T-cell (primary cell): ENCODE measurements around the gene OSBP. TPM values are rescaled to one million over a fixed set of nuclear protein-coding genes. Genes with fewer than 3 reads are reported as not detected.
"Not testable (repeated sequence)": the region's sequence is repeated elsewhere in the genome, so short reads cannot be mapped to it uniquely, and the experiment has no call there.

Experiments used
- ATAC-seq, 4 experiments: fragments of 200-7000 bp in 3 of 4; fragments of 150-1000 bp in 1 of 4; cut with Tn5 transposase; replicated peaks in 1 of 4; 1 replicate in 3 of 4; 2 replicates in 1 of 4; pipeline ENCODE4 v1.10.0; 2021; ENCODE audit warnings: moderate library complexity in 3 of 4, mild to moderate bottlenecking in 2 of 4, moderate number of reproducible peaks in 1 of 4
- CTCF ChIA-PET, 2 donors: fragments of 300-600 bp; sonication (Branson Sonifier 250); formaldehyde crosslinking; loops; one replicate each; lab custom pipeline; 2022; ENCODE audit warnings: antibody characterized with exemption in 2 of 2; lab: Charles Lee
- POLR2A ChIA-PET, 2 donors: fragments of 300-600 bp; sonication (Branson Sonifier 250); formaldehyde crosslinking; loops; one replicate each; lab custom pipeline; 2022; ENCODE audit warnings: antibody characterized with exemption in 2 of 2; lab: Charles Lee
- DNase-seq, 35 experiments: peaks; one replicate each; pipeline versions ENCODE4 v3.0.0 to v3.0.0-alpha.2; 2013 to 2023
- H3K27ac ChIP-seq: one replicate; pipeline ENCODE4 v1.5.1; 2013; ENCODE audit warnings: low read length
- H3K27me3 ChIP-seq, 2 experiments: replicated peaks in 1 of 2; 1 replicate in 1 of 2; 2 replicates in 1 of 2; pipeline versions ENCODE4 v1.6.1 to v1.7.0; 2013; ENCODE audit warnings: low read length in 1 of 2, mixed read lengths in 1 of 2; ENCODE audit not compliant: control insufficient read depth in 2 of 2, insufficient read depth in 2 of 2; ENCODE audit errors: extremely low read depth in 1 of 2
- H3K36me3 ChIP-seq, 2 donors: 1 replicate in 1 of 2; 2 replicates in 1 of 2; pipeline versions ENCODE4 v1.6.1 to v1.7.0; 2013; ENCODE audit warnings: low read length in 1 of 2; ENCODE audit not compliant: control insufficient read depth in 2 of 2, insufficient read depth in 1 of 2; ENCODE audit errors: extremely low read depth in 1 of 2
- H3K4me1 ChIP-seq, 2 experiments: 1 replicate in 1 of 2; 2 replicates in 1 of 2; pipeline versions ENCODE4 v1.6.1 to v1.7.0; 2013; ENCODE audit warnings: low read length in 2 of 2, mixed read lengths in 1 of 2; ENCODE audit not compliant: insufficient read depth in 2 of 2, control insufficient read depth in 1 of 2; ENCODE audit errors: extremely low read depth in 1 of 2
- H3K4me3 ChIP-seq, 2 donors: 1 replicate in 1 of 2; 2 replicates in 1 of 2; pipeline versions ENCODE4 v1.5.1 to v1.7.0; 2013; ENCODE audit warnings: mild to moderate bottlenecking in 2 of 2, low read length in 1 of 2, moderate library complexity in 1 of 2; ENCODE audit not compliant: control insufficient read depth in 1 of 2; ENCODE audit errors: extremely low read depth in 1 of 2
- H3K9me3 ChIP-seq: 2 replicates; pipeline ENCODE4 v1.7.0; 2013
- H3K27ac Mint-ChIP-seq, 2 donors: one replicate each; pipeline ENCODE4 v1.8.0; 2020 to 2021; ENCODE audit warnings: mild to moderate bottlenecking in 2 of 2, mixed read lengths in 2 of 2
- H3K27me3 Mint-ChIP-seq, 2 donors: one replicate each; pipeline ENCODE4 v1.8.0; 2021 to 2022; ENCODE audit warnings: mixed read lengths in 2 of 2
- H3K36me3 Mint-ChIP-seq: one replicate; pipeline ENCODE4 v1.8.0; 2021; ENCODE audit warnings: mixed read lengths
- H3K4me1 Mint-ChIP-seq, 3 donors: one replicate each; pipeline ENCODE4 v1.8.0; 2020 to 2022; ENCODE audit warnings: mixed read lengths in 3 of 3, mild to moderate bottlenecking in 1 of 3
- H3K4me3 Mint-ChIP-seq, 3 donors: one replicate each; pipeline ENCODE4 v1.8.0; 2020 to 2022; ENCODE audit warnings: mild to moderate bottlenecking in 3 of 3, mixed read lengths in 3 of 3, moderate library complexity in 3 of 3
- H3K9me3 Mint-ChIP-seq, 3 donors: one replicate each; pipeline ENCODE4 v1.8.0; 2020 to 2022; ENCODE audit warnings: mixed read lengths in 3 of 3
- WGBS: methylation state at CpG from one replicate; pipeline ENCODE4 v1.1.5; 2013; ENCODE audit warnings: missing lambda C conversion rate; ENCODE audit not compliant: insufficient coverage; 5-methylcytosine and 5-hydroxymethylcytosine counted together
- total RNA-seq, 35 experiments: library from RNA in 6 of 35; stranded (reverse) in 6 of 35; fragments of 120-200 nt in 1 of 35; gene quantifications; one replicate each; pipeline versions ENCODE4 v1.2.1 to v1.2.4 and lab custom pipeline; 2013 to 2026

OSBP gene
- total RNA-seq, 5 donors from 2014 or later (not counting 1 experiment from before 2014, with no cell fraction given) = 44.0 to 59.0 (median 46.2) TPM

GRCh38 chr11:59626969-59627368, 11.4 kb upstream of the OSBP start:
- H3K4me3 Mint-ChIP-seq, H3K36me3 Mint-ChIP-seq, H3K4me1 ChIP-seq, H3K27me3 Mint-ChIP-seq, DNase-seq, H3K36me3 ChIP-seq, H3K4me1 Mint-ChIP-seq, ATAC-seq, H3K27me3 ChIP-seq, CTCF ChIA-PET, POLR2A ChIA-PET, H3K27ac ChIP-seq, H3K9me3 Mint-ChIP-seq, H3K4me3 ChIP-seq, H3K27ac Mint-ChIP-seq, H3K9me3 ChIP-seq: not testable (repeated sequence)
- WGBS = no CpG with 5 or more reads among the region's 4 CpGs

- ATAC-seq = no peak
- CTCF ChIA-PET = no interaction called here
- WGBS = 100% methylated on average over 1 of the region's 3 CpGs
Measured at GRCh38 chr11:59625703-59626102, 10.1 kb upstream of the OSBP start.

GRCh38 chr11:59617876-59618275, 2.3 kb upstream of the OSBP start:
- no peaks in the 10 kb centered on the region for H3K27me3 ChIP-seq
- no peak overlapping the region for H3K4me3 ChIP-seq
- H3K27ac Mint-ChIP-seq = no peak overlapping the region
- H3K36me3 ChIP-seq = peaks cover 0 to 3% of the 10 kb centered on the region in 2 donors
- H3K9me3 Mint-ChIP-seq = no peaks in the 10 kb centered on the region
- peaks cover 9% of the 10 kb centered on the region for H3K36me3 Mint-ChIP-seq
- POLR2A ChIA-PET = interaction anchor here in 1 of 2 donors (2.6 kb wide), 1 partner anchor 51 kb away, joined by 11 read pairs; the partner anchor contains the start of gene PATL1
- no peaks in the 10 kb centered on the region for H3K9me3 ChIP-seq
- no peaks in the 10 kb centered on the region for H3K27me3 Mint-ChIP-seq
- no peak for ATAC-seq
- peaks cover 28 to 30% (median 30%) of the 10 kb centered on the region in 3 donors for H3K4me1 Mint-ChIP-seq
- CTCF ChIA-PET = interaction anchor here in 1 of 2 donors (0.5 to 3.2 kb wide), 2 partner anchors 51 to 1427 kb away, joined by 3 to 35 read pairs; partner anchors contain the start of gene PATL1
- peaks cover 19 to 23% of the 10 kb centered on the region in 2 experiments for H3K4me1 ChIP-seq
- no CpG with 5 or more reads among the region's 1 CpG for WGBS
- DNase-seq = no peak
- no peak overlapping the region for H3K27ac ChIP-seq
- H3K4me3 Mint-ChIP-seq = no peak overlapping the region

More at GRCh38 chr11:59625703-59626102, 10.1 kb upstream of the OSBP start:
- no peak overlapping the region for H3K27ac Mint-ChIP-seq
- Histone ChIP-seq H3K4me3 (no peak overlapping the region), H3K36me3 (no peaks in the 10 kb centered on the region), H3K4me1 (no peaks in the 10 kb centered on the region), H3K9me3 (no peaks in the 10 kb centered on the region), H3K27ac (no peak overlapping the region), H3K27me3 (no peaks in the 10 kb centered on the region)
- no peaks in the 10 kb centered on the region for H3K9me3 Mint-ChIP-seq
- H3K4me1 Mint-ChIP-seq = no peaks in the 10 kb centered on the region
- peaks cover 10% of the 10 kb centered on the region for H3K36me3 Mint-ChIP-seq
- POLR2A ChIA-PET = no interaction called here
- no peaks in the 10 kb centered on the region for H3K27me3 Mint-ChIP-seq
- H3K4me3 Mint-ChIP-seq = no peak overlapping the region
- DNase-seq = no peak

DNA sequence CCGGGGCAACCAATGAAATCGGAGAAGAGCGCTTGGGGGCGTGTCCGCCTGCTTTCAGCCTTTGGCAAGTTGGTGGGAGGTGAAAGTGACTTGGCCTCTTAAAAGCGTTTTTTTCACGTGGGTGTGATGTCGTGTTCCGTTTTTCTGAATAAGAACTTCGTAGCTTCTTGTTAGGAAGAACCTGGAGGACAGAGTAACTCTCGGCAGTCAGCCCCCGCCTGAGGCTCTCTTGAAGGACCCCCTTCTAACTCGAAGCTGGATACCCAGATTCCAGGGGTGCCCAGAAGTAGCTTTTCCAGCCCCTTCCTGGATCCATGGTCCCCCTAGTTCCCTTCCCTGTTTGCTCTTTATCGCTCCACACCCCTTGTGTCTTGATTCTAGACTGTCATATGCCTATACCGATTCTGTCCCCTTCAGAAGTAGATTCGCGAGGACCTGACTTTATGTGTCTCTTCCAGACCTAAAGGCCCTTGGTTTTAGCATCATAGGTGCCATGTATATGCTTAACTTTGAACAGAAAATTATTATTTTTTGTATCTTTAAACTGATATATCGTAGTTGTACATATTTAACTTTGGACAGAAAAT, 915 bp upstream of the OSBP start:
- Mint-ChIP-seq H3K27me3 (no peaks in the 10 kb centered on the region), H3K36me3 (peaks cover 12% of the 10 kb centered on the region), H3K4me3 (peak overlapping the region; percentile 76 to 93 (median 79)), H3K4me1 (peaks cover 42 to 43% (median 43%) of the 10 kb centered on the region in 3 donors), H3K9me3 (no peaks in the 10 kb centered on the region), H3K27ac (peak overlapping the region; percentile 85 to 88)
- ATAC-seq (no peak), DNase-seq (peak in 2 of 35 experiments; percentile 95 to 99)
- Histone ChIP-seq H3K27me3 (no peaks in the 10 kb centered on the region), H3K36me3 (peaks cover 0 to 13% of the 10 kb centered on the region in 2 donors), H3K27ac (peak overlapping the region; percentile 95), H3K4me1 (peaks cover 24% of the 10 kb centered on the region in 2 experiments), H3K9me3 (no peaks in the 10 kb centered on the region), H3K4me3 (peak overlapping the region; percentile 44 to 50)
- ChIA-PET POLR2A (interaction anchor here (0.5 to 3.4 kb wide), 14 partner anchors 10 to 1297 kb away, joined by 3 to 45 read pairs (median 4); partner anchors contain the start of genes PATL1 (in 2 of the 2) and TMEM109 (in 1 of the 2)), CTCF (interaction anchor here in 1 of 2 donors (0.6 to 3.2 kb wide), 5 partner anchors 53 to 186 kb away, joined by 3 to 35 read pairs (median 4); partner anchors contain the start of gene PATL1)
- 0% methylated on average over 6 of the region's 18 CpGs for WGBS

GRCh38 chr11:59615120-59615636, 396 bp downstream of the OSBP start:
- ChIA-PET CTCF (interaction anchor here in 1 of 2 donors (0.5 to 3.2 kb wide), 6 partner anchors 54 to 1903 kb away, joined by 3 to 35 read pairs (median 4); partner anchors contain the start of genes MED19, PATL1 and TMX2), POLR2A (interaction anchor here (0.6 to 3.4 kb wide), 8 partner anchors 9 to 1038 kb away, joined by 3 to 45 read pairs (median 5); partner anchors contain the start of gene PATL1 (in 2 of the 2))
- ATAC-seq (peak; percentile 17 to 27 (median 25)), DNase-seq (peak; percentile 28 to 82 (median 69))
- Histone ChIP-seq H3K4me1 (peaks cover 24% of the 10 kb centered on the region in 2 experiments), H3K27ac (peak overlapping the region; percentile 95), H3K9me3 (no peaks in the 10 kb centered on the region), H3K27me3 (no peaks in the 10 kb centered on the region), H3K4me3 (peak overlapping the region; percentile 84 to 97), H3K36me3 (peaks cover 0 to 16% of the 10 kb centered on the region in 2 donors)
- Mint-ChIP-seq H3K9me3 (no peaks in the 10 kb centered on the region), H3K36me3 (peaks cover 9% of the 10 kb centered on the region), H3K27me3 (no peaks in the 10 kb centered on the region), H3K4me1 (peaks cover 46 to 49% (median 48%) of the 10 kb centered on the region in 3 donors), H3K4me3 (peak overlapping the region; percentile 89 to 96 (median 93)), H3K27ac (peak overlapping the region; percentile 88 to 91)
- WGBS = under 1% methylated on average over 50 of the region's 51 CpGs
